ENCODE results near the gene SNRPA.

The SNRPA gene

GRCh38 chr19:40786060-40787037 is 35.3 kb downstream of the SNRPA start:
- H3K4me3 ChIP-seq (ENCODE audit: low read depth, low read length), result no peak overlapping the region
- no peak for TF ChIP-seq CTCF (IDR thresholded peaks at IDR 0.05; ENCODE audit: borderline replicate concordance, insufficient read depth, low read depth, low read length)

- no peak for TF ChIP-seq CTCF (IDR thresholded peaks at IDR 0.05; ENCODE audit: borderline replicate concordance, insufficient read depth, low read depth, low read length)
- no peak overlapping the region for H3K4me3 ChIP-seq (ENCODE audit: low read depth, low read length)
Observed at GRCh38 chr19:40791349-40791748, 40.3 kb downstream of the SNRPA start.

GRCh38 chr19:40791996-40792395 is 41.0 kb downstream of the SNRPA start:
- no peak for TF ChIP-seq CTCF (IDR thresholded peaks at IDR 0.05; ENCODE audit: borderline replicate concordance, insufficient read depth, low read depth, low read length)
- H3K4me3 ChIP-seq (ENCODE audit: low read depth, low read length), result no peak overlapping the region

- no peak overlapping the region for H3K4me3 ChIP-seq (ENCODE audit: low read depth, low read length)
- TF ChIP-seq CTCF (IDR thresholded peaks at IDR 0.05; ENCODE audit: borderline replicate concordance, insufficient read depth, low read depth, low read length), result no peak
Observed at GRCh38 chr19:40797166-40797962, 46.4 kb downstream of the SNRPA start.

GRCh38 chr19:40797963-40798682 is 47.1 kb downstream of the SNRPA start:
- TF ChIP-seq CTCF (IDR thresholded peaks at IDR 0.05; ENCODE audit: borderline replicate concordance, insufficient read depth, low read depth, low read length), result peak; percentile 53
- H3K4me3 ChIP-seq (ENCODE audit: low read depth, low read length), result peak overlapping the region; percentile 39

- no peak for TF ChIP-seq CTCF (IDR thresholded peaks at IDR 0.05; ENCODE audit: borderline replicate concordance, insufficient read depth, low read depth, low read length)
Observed at GRCh38 chr19:40798683-40799557, 47.9 kb downstream of the SNRPA start, which contains the start of gene EGLN2. Gene EGLN2, plus strand, starts transcription at chr19:40799191. Its CDS starts 1,382 bp downstream, at chr19:40800573.

More at GRCh38 chr19:40798683-40799557, 47.9 kb downstream of the SNRPA start, which contains the start of gene EGLN2:
- H3K4me3 ChIP-seq (ENCODE audit: low read depth, low read length), result peak within 1 kb of the TSS; percentile 98

Data from GM12875 (cell line).